ENCODE results near the gene RAB4A. TPM values are rescaled to one million over a fixed set of nuclear protein-coding genes. Genes with fewer than 3 reads are reported as not detected.

Gene RAB4A
- total and polyA plus RNA-seq, 2 of the 4 experiments (the other 2 are of a cell fraction): 25.6 to 26.2 TPM

- peak overlapping the region; percentile 3; the same call in 1 of the 2 replicates for H4K5ac ChIP-seq (ENCODE audit: low read depth, low read length)
- H3K9ac ChIP-seq (ENCODE audit: low read depth, low read length): no peak overlapping the region
- peaks cover 14 to 54% of the 10 kb centered on the region in 2 experiments; a peak in 3 of 4 replicates for H3K79me1 ChIP-seq (ENCODE audit: low read depth in 1 of 2, low read length in 2 of 2)
- H4K8ac ChIP-seq (ENCODE audit: low read depth in 2 of 2, low read length in 2 of 2): peak overlapping the region; percentile 22 to 69
- no TSS peak for BruUV-seq (replicated peaks)
- H4K91ac ChIP-seq (ENCODE audit: insufficient read depth, low read depth, low read length): peak overlapping the region; percentile 51
- peak overlapping the region; percentile 72 for H2BK120ac ChIP-seq (ENCODE audit: low read depth, low read length)
- peak overlapping the region; percentile 61; the same call in 1 of the 2 replicates for H3K14ac ChIP-seq (replicated peaks; ENCODE audit: low read depth, low read length)
- ChIA-PET POLR2A (ENCODE audit: unreplicated experiment) (no interaction called here), CTCF (interaction anchor here (0.7 to 1.2 kb wide), 2 partner anchors 15 to 105 kb away, joined by 3 to 4 read pairs; no protein-coding TSS in a partner anchor)
- TF ChIP-seq RFX5 (IDR thresholded peaks at IDR 0.05; ENCODE audit: low read depth, low read length) (no peak), BHLHE40 (IDR thresholded peaks at IDR 0.05; ENCODE audit: low read depth, low read length) (0 out of 2 replicates have a peak, but pooled peaks have one; percentile 26), NFE2L2 (IDR thresholded peaks at IDR 0.05; ENCODE audit: low read depth, low read length) (no peak), RAD21 (IDR thresholded peaks at IDR 0.05; ENCODE audit: low read length) (no peak), USF2 (IDR thresholded peaks at IDR 0.05; ENCODE audit: low read depth, low read length) (no peak), POLR2A (IDR thresholded peaks at IDR 0.05; ENCODE audit: low read depth, low read length) (no peak), MAZ (IDR thresholded peaks at IDR 0.05; ENCODE audit: borderline replicate concordance, low read depth, low read length) (peak; percentile 63; the same call in 1 of the 2 replicates), MAFK (IDR thresholded peaks at IDR 0.05; ENCODE audit: low read depth, low read length) (peak; percentile 1; the same call in 1 of the 2 replicates), CHD1 (IDR thresholded peaks at IDR 0.05; ENCODE audit: low read depth, low read length) (no peak), SMC3 (IDR thresholded peaks at IDR 0.05; ENCODE audit: low read depth, low read length) (no peak), RCOR1 (IDR thresholded peaks at IDR 0.05; ENCODE audit: insufficient replicate concordance, low read length) (no peak), FOS (IDR thresholded peaks at IDR 0.05; ENCODE audit: low read depth, low read length) (peak; percentile 51), CTCF (conservative IDR thresholded peaks at IDR 0.05; ENCODE audit: low read depth, low read length) (no peak), CEBPB (IDR thresholded peaks at IDR 0.05; ENCODE audit: low read depth, low read length) (peak; percentile 89), ELK1 (IDR thresholded peaks at IDR 0.05; ENCODE audit: borderline replicate concordance, low read depth, low read length) (no peak), MXI1 (IDR thresholded peaks at IDR 0.05; ENCODE audit: borderline replicate concordance, low read depth, low read length) (no peak)
- H3K9me1 ChIP-seq (ENCODE audit: insufficient read depth, low read length): peaks cover 31% of the 10 kb centered on the region
- dilution Hi-C loops (cut with HindIII; ENCODE audit: low sequenced_read_pairs, unreplicated experiment) (no loop called here), in situ Hi-C loops (cut with MboI; ENCODE audit: low sequenced_read_pairs) (no loop called here), intact Hi-C loops (cut with micrococcal nuclease) (no loop called here)
- peak overlapping the region; percentile 65 for H3K4ac ChIP-seq (ENCODE audit: low read depth, low read length)
- WGBS, 2 experiments (ENCODE audit: extremely low coverage in 2 of 2, insufficient read length in 1 of 2): no CpG with 5 or more reads among the region's 3 CpGs
- H2AK5ac ChIP-seq (ENCODE audit: low read depth, low read length): peak overlapping the region; percentile 86
- H2AFZ ChIP-seq (replicated peaks; ENCODE audit: low read length, poor library complexity): no peak overlapping the region
- H4K20me1 ChIP-seq (ENCODE audit: insufficient read depth, low read length): 0 out of 2 replicates have a peak, but pooled peaks cover 3% of the 10 kb centered on the region
- H2BK15ac ChIP-seq (ENCODE audit: low read depth, low read length): peak overlapping the region; percentile 58; the same call in 2 of the 3 replicates
- peak; percentile 87 for DNase-seq
- 0 out of 2 replicates have a peak overlapping the region, but pooled peaks have one; percentile 0 for H3K56ac ChIP-seq (ENCODE audit: extremely low read depth, insufficient read depth, low read length)
- H3K18ac ChIP-seq (ENCODE audit: low read depth, low read length): peak overlapping the region; percentile 10
- H3K4me3 ChIP-seq (ENCODE audit: insufficient read depth, low read depth, low read length): no peak overlapping the region
- no peak overlapping the region for H2AK9ac ChIP-seq (replicated peaks; ENCODE audit: low read depth, low read length, poor library complexity)
- H3K4me2 ChIP-seq (ENCODE audit: low read depth, low read length): peak overlapping the region; percentile 11; the same call in 1 of the 2 replicates
- ATAC-seq (ENCODE audit: low read depth): peak; percentile 83
- H3K4me1 ChIP-seq (ENCODE audit: control insufficient read depth, insufficient read depth, low read length): peaks cover 19% of the 10 kb centered on the region
- peak overlapping the region; percentile 48 for H3K27ac ChIP-seq (ENCODE audit: insufficient read depth, low read length)
- H2BK20ac ChIP-seq (ENCODE audit: low read depth, low read length): peak overlapping the region; percentile 67
- H2BK5ac ChIP-seq (ENCODE audit: low read depth, low read length, poor library complexity, severe bottlenecking): peak overlapping the region; percentile 35
- no peaks in the 10 kb centered on the region for H3K27me3 ChIP-seq (ENCODE audit: control insufficient read depth, insufficient read depth, low read length)
- no peaks in the 10 kb centered on the region for H3K9me3 ChIP-seq (ENCODE audit: control insufficient read depth, insufficient read depth, low read length)
- peaks cover 29% of the 10 kb centered on the region for H3K36me3 ChIP-seq (ENCODE audit: control insufficient read depth, insufficient read depth, low read length)
- peak overlapping the region; percentile 39 for H3K23ac ChIP-seq (ENCODE audit: low read depth, low read length)
Measured at GRCh38 chr1:229296541-229296941, 25.6 kb downstream of the RAB4A start.

Measured in IMR-90 (cell line).